GDM1 (cell line): ENCODE measurements around the gene CABP7.

Experiments used
- DNase-seq: peaks from one replicate; lab custom pipeline; 2025; lab: John Stamatoyannopoulos, UW

The CABP7 gene

DNA sequence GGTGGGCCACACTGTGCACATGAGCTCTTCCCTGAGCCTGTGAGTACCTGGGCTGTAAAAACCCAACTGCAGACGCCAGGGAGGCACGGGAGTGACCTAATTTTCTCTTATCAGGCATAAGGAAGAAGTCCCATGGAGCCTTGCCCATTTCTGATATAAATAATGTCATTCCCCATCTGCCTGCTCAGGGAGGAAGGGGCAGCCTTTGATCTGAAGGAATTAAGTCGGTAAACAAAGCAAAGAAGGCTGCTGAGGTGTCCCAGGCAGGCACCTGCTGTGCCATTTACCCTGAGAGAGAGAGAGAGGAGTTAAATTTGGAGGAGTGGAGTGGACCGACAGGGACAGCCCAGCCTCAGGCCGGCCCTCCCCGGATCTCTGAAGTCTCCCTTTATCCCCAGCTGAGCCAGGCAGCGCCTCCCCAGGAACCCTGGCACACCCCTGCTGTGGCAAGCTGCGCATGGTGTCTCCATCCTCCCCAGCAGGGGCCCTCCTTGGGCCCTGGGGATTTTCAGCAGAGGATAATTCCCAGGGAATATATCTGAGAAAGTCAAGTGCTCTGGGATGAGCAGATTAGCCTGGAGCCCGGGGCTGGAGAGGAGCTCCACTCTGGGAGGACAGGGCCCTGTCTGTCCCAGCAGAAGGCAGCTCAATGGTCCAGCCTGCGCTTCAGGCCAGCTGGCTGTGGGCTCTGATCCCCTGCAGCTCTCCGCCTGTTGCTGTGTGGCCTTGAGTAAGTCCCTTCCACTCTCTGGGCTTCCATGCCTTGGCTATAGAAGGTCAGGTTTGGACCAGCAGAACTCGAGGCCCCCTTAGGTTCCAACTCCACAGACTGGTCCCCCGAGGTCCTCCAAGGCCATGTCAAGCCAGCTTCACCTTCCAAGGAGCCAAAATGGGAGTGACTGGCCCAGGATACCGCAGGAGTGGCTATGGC lies 17.5 kb upstream of the CABP7 start:
- no peak for DNase-seq

- no peak for DNase-seq
These were observed 16.8 kb upstream of the CABP7 start for GRCh38 chr22:29702931-29703501.

- no peak for DNase-seq
These were observed 16.1 kb upstream of the CABP7 start for GRCh38 chr22:29703569-29704195.

- DNase-seq = no peak
These were observed 15.1 kb upstream of the CABP7 start for GRCh38 chr22:29704528-29705285.

- no peak for DNase-seq
These were observed 14.2 kb upstream of the CABP7 start for GRCh38 chr22:29705651-29706050.

DNA sequence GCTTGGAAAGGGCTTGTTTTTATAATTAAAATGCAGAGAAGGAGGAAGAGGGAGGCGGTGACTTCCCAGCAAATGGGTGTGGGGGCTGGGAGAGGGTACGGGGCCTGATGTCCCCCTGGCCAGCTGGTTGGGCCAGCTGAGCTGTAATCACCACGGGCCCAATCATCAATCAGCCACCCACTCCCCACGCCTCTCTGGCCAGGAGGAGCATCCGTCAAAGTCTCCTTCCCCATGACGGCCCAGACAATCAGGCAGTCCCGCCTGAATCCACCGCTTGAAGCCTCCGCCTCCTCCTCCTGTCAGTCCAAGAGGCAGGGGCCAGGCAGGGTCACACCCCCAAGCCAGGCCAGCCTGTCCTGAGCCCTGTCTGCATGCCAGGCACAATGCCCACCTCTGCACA lies 13.3 kb upstream of the CABP7 start:
- DNase-seq = no peak

- DNase-seq = no peak
These were observed 12.8 kb upstream of the CABP7 start for GRCh38 chr22:29707010-29707409.

DNA sequence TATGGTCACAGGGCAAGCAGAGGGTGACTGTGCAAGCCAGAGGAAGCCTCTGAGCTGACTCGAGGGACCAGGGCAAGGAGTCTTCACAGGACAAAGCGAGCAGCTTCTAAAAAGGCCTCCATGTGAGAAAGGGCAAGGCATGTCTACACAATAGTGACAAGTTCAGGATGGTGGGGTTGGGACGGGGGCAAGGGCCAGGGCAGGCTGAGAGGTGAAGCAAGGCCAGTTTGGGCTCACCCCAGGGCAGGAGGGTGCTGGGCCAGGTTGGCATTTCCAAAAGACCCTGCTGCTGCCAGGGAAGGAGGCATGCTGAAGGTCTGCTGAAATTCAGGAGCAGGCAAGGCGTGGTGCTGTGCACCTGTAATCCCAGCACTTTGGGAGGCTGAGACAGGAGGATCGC lies 12.3 kb upstream of the CABP7 start:
- DNase-seq = no peak

GRCh38 chr22:29710193-29710592 lies 9.6 kb upstream of the CABP7 start:
- no peak for DNase-seq

DNA sequence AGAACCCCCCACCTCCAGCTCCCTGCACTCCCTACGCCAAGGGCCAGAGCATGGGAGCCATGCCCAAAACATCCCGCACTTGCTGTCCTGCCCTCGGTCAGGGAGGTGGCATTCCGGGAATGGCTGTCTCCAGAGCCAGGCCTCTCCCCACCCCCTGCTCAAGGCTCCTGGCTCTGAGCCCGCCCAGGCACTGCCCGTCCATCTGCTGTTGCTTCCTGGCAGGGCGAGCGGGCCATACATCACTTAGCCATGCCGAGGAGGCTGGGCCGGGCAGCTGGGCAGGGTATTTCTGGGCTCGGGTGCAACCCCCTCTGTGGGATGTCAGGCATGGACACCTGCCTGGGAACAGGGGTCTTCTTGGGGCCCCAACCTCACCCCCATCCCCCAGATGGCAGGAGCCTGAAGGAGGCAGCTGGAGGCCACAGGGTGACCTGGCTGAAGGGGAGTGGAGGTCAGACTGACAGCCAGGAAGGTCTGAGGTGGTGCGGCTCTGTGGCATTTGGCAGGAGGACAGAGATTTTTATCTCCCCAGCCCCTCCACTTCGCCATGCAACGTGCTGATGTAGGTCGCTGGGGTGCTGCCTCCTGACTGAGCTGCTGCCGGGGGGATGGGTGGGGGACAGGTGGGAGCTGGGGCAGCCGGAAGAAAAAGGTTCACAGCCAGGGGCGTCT lies 8.7 kb upstream of the CABP7 start:
- no peak for DNase-seq

DNA sequence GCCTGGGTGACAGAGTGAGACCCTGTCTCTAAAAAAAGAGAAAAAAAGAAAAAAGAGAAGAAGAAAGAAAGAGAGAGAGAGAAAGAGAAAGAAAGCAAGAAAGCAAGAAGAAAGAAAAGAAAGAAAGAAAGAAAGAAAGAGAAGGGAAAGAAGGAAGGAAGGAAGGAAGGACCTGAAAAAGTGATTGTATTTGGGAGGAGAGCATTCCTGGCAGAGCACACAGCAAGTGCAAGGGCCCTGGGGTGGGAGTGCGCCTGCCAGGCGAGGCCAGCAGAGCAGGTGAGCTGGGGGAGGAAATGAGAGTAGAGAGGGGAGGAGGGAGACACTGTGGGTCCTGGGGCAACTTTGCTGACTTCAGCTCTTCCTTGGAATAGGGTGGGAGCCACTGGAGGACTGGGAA lies 7.7 kb upstream of the CABP7 start:
- no peak for DNase-seq

- no peak for DNase-seq
These were observed 6.6 kb upstream of the CABP7 start for GRCh38 chr22:29713156-29713727.

- DNase-seq = no peak
These were observed 4.6 kb upstream of the CABP7 start for GRCh38 chr22:29715240-29715639.

GRCh38 chr22:29715705-29716104 lies 4.1 kb upstream of the CABP7 start:
- no peak for DNase-seq

GRCh38 chr22:29716814-29717545 lies 2.8 kb upstream of the CABP7 start:
- DNase-seq = peak; percentile 19

DNA sequence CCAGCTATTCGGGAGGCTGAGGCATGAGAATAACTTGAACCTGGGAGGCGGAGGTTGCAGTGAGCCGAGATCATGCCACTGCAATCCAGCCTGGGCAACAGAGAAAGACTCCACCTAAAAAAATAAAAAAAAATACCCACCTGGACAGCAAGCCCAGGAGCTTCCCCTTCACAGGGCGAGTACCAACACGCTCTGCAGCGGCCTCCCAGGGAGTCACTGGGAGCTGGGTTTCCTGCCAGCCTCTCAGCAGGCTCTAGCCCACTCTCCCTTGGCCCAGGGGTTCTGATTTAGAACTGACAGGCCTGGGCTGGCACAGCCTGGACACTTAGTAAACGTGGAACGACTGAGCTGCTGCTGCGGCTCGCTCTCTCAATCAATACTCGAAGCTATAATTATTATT lies 2.0 kb upstream of the CABP7 start:
- no peak for DNase-seq

DNA sequence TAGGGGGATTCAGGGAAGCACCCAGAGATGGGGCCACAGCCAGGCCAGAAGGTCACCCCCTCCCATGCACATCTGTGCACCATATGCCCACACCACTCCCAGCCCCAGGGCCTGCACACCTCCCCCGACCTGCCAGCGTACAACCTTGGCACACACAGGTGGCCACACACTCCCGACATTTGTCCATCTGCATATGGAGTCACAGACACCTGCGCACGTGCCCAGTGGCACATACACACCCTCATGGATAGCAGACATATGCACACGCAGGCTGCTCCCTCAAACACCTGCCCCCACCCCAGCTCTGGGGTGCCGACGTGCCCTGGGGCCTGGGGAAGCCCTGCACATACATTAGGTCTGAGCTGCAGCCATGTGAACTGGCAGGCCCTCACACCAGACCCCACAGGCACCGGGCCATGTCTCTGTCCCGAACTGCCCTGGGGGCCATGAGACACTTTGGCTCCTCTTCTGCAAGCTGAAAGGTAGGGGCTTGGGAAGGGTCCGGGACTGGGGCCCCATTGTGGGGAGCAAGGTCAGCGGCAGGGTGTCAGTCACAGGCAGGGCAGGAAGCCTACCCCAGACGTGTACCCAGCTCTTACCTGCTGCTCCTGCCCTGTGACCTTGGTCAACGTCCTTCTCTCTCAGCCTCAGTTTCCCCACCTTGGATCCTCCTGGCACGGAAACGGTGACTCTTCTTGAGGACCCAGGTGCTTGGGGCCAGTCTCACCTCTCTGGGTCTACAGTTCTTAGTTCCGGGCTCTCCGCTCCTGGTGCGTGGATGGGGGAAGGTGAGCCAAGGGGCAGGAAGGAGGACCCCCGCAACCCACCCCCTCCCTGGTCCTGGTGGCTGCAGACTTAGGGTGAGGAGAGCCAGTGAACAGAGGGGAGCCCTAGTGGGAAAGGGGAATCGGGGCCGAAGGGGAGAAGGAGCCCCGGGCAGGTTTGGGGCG lies 579 bp upstream of the CABP7 start:
- no peak for DNase-seq

DNA sequence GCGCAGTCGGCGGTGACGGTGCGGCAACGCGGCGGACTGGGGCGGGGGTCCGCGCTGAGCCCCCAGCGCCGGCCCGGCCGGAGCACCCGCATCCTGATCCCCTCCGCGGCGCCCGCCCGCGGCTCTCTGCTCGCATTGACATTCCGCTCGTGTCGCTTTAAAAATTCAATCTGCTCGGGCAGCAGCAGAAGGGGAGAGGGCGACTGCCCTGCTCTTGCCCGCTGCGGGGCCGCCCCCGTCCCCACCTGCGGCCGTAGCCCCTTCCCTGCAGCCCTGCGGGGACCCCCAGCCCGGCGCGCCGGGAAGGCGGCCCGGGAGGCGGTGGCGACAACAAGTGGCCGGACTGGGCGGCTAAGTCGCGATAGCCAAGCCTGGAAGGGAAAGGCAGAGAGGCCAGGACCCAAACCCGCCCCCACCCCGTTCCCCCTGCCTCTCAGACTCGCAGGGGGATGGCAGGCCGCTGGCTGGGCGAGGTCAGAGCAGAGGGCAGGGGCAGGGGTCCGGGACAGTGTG lies 1.1 kb downstream of the CABP7 start:
- DNase-seq = no peak

DNA sequence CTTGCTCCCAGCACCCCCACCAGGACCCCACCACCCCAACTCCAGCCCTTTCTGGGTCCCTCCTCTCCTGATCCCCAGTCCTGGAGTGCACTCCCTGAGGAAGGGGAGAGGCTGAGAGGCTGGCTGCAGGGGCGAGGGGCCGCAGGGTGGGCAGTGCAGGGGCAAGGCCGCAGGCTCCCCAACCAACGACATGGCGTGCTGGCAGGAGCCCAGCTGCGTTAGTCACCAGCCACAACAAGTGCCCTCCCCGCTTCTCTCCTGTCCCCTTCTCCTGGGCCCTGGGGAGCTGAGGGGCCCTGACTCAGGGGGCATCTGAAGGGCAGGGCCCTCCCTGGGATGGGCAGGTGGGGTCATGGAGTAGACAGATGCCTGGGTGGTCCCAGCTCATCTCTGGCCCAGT lies 2.3 kb downstream of the CABP7 start:
- no peak for DNase-seq
